GM12878 (cell line): ENCODE results near the gene MLKL.

Experiments used
- EZH2 ChIP-seq: IDR thresholded peaks from 2 replicates; pipeline ENCODE4 v1.6.1; 2012; ENCODE audit warnings: low read depth, mild to moderate bottlenecking, control low read depth, inconsistent platforms, low read length, borderline replicate concordance; ENCODE audit not compliant: control insufficient read depth
- FOXM1 ChIP-seq: IDR thresholded peaks from 2 replicates; pipeline ENCODE4 v1.6.1; 2012; ENCODE audit warnings: low read depth, mild to moderate bottlenecking, inconsistent platforms, low read length, moderate library complexity
- JUND ChIP-seq: IDR thresholded peaks from 2 replicates; pipeline ENCODE4 v1.6.1; 2012; ENCODE audit warnings: low read depth, mild to moderate bottlenecking, low read length, improper control_type of control experiment, moderate library complexity
- POLR2A ChIP-seq: IDR thresholded peaks from 2 replicates; pipeline ENCODE4 v1.6.1; 2011; ENCODE audit warnings: low read depth, mild to moderate bottlenecking, low read length
- POLR2AphosphoS5 ChIP-seq: IDR thresholded peaks from 2 replicates; pipeline ENCODE4 v1.6.1; 2011; ENCODE audit warnings: mild to moderate bottlenecking, low read length, inconsistent platforms
- RCOR1 ChIP-seq: conservative IDR thresholded peaks from 2 replicates; pipeline ENCODE4 v1.6.1; 2012; ENCODE audit warnings: low read depth, low read length, improper control_type of control experiment
- ZNF622 ChIP-seq: fragments of 450-650 bp; IDR thresholded peaks from 2 replicates; pipeline ENCODE4 v1.6.1; 2017; ENCODE audit warnings: mild to moderate bottlenecking, inconsistent platforms
- TF ChIP-seq, protein P1 (sequence below), 3 experiments: IDR thresholded peaks in 2 of 3; conservative IDR thresholded peaks in 1 of 3; 2 replicates each; pipeline ENCODE4 v1.5.1; 2011; ENCODE audit warnings: low read depth in 3 of 3, low read length in 3 of 3, mild to moderate bottlenecking in 3 of 3, control low read depth in 2 of 3, moderate library complexity in 2 of 3, inconsistent platforms in 1 of 3, mixed read lengths in 1 of 3; ENCODE audit not compliant: control insufficient read depth in 2 of 3, insufficient read depth in 1 of 3; ENCODE audit errors: extremely low read depth in 1 of 3
- TF ChIP-seq, protein P2 (sequence below): fragments of 450-650 bp; formaldehyde crosslinking; IDR thresholded peaks from 2 replicates; pipeline ENCODE4 v1.5.0; 2022; ENCODE audit warnings: mild to moderate bottlenecking, missing genetic modification characterization

DNA sequence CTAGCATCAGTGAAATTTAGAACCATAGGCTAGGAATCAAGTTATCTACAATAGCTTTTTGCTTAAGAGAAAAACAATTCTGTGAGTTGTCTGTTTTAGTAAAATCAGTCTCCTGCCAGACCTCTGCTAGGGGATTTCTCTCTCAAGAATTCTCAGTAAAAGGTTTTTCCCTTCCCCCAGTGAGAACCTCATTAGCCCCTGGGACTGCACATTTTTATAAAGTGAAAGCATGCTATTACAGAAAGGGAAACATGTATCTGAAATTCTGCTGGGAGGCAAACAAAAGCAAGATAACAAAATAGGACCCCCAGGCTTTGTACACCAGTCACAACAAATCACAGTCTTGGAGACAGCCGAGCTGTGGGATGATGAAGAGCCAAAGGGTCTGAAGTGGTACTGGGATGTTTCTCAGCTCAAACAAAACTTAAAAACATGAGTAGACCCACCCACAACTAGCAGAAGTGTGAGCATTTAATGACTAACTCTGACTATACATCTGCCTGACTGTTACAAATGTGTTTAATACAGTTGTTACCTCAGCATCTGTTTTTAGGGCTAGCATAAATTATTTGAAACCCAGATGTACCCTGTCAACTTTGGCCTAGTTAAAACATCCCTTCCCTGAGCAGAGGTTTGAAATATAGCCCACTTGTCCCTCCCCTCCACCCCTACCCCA lies 73.8 kb downstream of the MLKL start:
- TF ChIP-seq, protein P1, sequence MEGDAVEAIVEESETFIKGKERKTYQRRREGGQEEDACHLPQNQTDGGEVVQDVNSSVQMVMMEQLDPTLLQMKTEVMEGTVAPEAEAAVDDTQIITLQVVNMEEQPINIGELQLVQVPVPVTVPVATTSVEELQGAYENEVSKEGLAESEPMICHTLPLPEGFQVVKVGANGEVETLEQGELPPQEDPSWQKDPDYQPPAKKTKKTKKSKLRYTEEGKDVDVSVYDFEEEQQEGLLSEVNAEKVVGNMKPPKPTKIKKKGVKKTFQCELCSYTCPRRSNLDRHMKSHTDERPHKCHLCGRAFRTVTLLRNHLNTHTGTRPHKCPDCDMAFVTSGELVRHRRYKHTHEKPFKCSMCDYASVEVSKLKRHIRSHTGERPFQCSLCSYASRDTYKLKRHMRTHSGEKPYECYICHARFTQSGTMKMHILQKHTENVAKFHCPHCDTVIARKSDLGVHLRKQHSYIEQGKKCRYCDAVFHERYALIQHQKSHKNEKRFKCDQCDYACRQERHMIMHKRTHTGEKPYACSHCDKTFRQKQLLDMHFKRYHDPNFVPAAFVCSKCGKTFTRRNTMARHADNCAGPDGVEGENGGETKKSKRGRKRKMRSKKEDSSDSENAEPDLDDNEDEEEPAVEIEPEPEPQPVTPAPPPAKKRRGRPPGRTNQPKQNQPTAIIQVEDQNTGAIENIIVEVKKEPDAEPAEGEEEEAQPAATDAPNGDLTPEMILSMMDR (IDR thresholded peaks at IDR 0.05 in 2 of 3, conservative IDR thresholded peaks at IDR 0.05 in 1 of 3; ENCODE audit: control insufficient read depth in 2 of 3, extremely low read depth in 1 of 3, insufficient read depth in 1 of 3, low read depth in 3 of 3, low read length in 3 of 3), result no peak
- TF ChIP-seq POLR2A, result no peak
- TF ChIP-seq, protein P2, sequence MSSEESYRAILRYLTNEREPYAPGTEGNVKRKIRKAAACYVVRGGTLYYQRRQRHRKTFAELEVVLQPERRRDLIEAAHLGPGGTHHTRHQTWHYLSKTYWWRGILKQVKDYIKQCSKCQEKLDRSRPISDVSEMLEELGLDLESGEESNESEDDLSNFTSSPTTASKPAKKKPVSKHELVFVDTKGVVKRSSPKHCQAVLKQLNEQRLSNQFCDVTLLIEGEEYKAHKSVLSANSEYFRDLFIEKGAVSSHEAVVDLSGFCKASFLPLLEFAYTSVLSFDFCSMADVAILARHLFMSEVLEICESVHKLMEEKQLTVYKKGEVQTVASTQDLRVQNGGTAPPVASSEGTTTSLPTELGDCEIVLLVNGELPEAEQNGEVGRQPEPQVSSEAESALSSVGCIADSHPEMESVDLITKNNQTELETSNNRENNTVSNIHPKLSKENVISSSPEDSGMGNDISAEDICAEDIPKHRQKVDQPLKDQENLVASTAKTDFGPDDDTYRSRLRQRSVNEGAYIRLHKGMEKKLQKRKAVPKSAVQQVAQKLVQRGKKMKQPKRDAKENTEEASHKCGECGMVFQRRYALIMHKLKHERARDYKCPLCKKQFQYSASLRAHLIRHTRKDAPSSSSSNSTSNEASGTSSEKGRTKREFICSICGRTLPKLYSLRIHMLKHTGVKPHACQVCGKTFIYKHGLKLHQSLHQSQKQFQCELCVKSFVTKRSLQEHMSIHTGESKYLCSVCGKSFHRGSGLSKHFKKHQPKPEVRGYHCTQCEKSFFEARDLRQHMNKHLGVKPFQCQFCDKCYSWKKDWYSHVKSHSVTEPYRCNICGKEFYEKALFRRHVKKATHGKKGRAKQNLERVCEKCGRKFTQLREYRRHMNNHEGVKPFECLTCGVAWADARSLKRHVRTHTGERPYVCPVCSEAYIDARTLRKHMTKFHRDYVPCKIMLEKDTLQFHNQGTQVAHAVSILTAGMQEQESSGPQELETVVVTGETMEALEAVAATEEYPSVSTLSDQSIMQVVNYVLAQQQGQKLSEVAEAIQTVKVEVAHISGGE (CRISPR knock-in tag), result no peak
- no peak for TF ChIP-seq EZH2
- no peak for TF ChIP-seq RCOR1
- no peak for TF ChIP-seq FOXM1
- TF ChIP-seq ZNF622, result no peak
- TF ChIP-seq POLR2AphosphoS5, result no peak
- TF ChIP-seq JUND, result no peak
